Transverse colon (tissue), 4 donors: ENCODE results near the gene SF3A2.

Source experiments
- CTCF ChIP-seq, 5 experiments: fragments of 200-600 bp in 3 of 5; fragments of 450-650 bp in 2 of 5; sonication (generic) in 3 of 5; IDR thresholded peaks; 1 replicate in 2 of 5; 2 replicates in 3 of 5; pipeline ENCODE4 v1.5.1; 2016 to 2017; ENCODE audit warnings: antibody characterized with exemption in 5 of 5, inconsistent platforms in 3 of 5, mild to moderate bottlenecking in 2 of 5, moderate library complexity in 1 of 5
- EP300 ChIP-seq: sonication (generic); formaldehyde crosslinking; IDR thresholded peaks from one replicate; pipeline ENCODE4 v1.6.1; 2017; ENCODE audit warnings: antibody characterized with exemption, low read depth
- POLR2A ChIP-seq: fragments of 450-650 bp; IDR thresholded peaks from one replicate; pipeline ENCODE4 v1.6.1; 2016; ENCODE audit warnings: antibody characterized with exemption, mild to moderate bottlenecking, moderate library complexity
- POLR2AphosphoS5 ChIP-seq, 3 donors: sonication (generic); formaldehyde crosslinking; IDR thresholded peaks; one replicate each; pipeline ENCODE4 v1.6.1; 2016; ENCODE audit warnings: antibody characterized with exemption in 3 of 3

DNA sequence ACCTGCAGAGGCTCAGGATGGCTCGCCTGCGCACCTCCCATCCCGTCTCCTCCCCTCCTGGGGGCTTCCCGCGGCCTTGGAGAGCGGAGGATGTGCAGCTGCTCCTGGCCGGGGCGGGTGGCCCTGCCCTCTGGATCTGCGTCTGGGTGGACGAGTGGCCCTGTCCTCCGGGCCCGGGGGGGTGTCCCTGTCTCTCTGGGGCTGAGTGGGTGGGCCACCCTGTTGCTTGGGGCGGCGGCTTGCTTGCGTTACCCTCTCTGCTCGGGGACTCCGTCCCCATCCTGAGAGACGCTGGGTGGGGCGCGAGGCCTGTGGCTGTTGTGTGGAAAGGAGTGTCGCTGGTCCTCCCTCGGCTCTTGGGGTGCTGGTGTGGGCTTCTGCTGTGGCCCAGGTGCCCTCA is 38.3 kb upstream of the SF3A2 start:
- TF ChIP-seq POLR2AphosphoS5 (IDR thresholded peaks at IDR 0.05) (no peak), CTCF (IDR thresholded peaks at IDR 0.05) (no peak), EP300 (no peak), POLR2A (no peak)
